ENCODE results near the gene PKHD1. TPM values are rescaled to one million over a fixed set of nuclear protein-coding genes. Genes with fewer than 3 reads are reported as not detected.
A peak's percentile ranks its signal among the peaks of the same experiment; 100 is the strongest.

Gene PKHD1
- total RNA-seq, 4 donors from 2014 or later: 0.53 to 0.83 (median 0.60) TPM

DNA sequence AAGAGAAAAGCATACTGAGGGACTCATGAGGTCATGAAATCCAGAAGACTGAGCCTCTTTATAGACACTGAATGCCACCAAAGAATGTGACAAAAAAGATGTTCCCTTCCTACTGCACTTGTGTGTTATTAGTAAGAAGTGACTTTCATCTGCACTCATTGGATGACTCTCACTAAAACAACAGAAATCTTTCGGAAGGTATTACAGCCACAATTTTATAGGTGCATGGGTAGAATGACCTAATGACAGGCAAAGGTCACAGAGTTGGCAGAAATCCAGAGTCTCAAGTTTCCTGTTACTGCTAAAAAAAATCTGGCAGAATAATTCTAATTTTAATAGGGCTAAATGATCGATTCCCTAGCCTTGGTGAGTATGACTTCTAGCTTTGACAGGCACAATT is 13.3 kb downstream of the PKHD1 start:
- Histone ChIP-seq H3K36me3 (no peaks in the 10 kb centered on the region), H3K4me3 (no peak overlapping the region), H3K4me1 (no peaks in the 10 kb centered on the region), H3K27ac (no peak overlapping the region), H3K27me3 (no peaks in the 10 kb centered on the region), H3K9me3 (no peaks in the 10 kb centered on the region)
- TF ChIP-seq POLR2A (IDR thresholded peaks at IDR 0.05): no peak
- TF ChIP-seq, protein P1, sequence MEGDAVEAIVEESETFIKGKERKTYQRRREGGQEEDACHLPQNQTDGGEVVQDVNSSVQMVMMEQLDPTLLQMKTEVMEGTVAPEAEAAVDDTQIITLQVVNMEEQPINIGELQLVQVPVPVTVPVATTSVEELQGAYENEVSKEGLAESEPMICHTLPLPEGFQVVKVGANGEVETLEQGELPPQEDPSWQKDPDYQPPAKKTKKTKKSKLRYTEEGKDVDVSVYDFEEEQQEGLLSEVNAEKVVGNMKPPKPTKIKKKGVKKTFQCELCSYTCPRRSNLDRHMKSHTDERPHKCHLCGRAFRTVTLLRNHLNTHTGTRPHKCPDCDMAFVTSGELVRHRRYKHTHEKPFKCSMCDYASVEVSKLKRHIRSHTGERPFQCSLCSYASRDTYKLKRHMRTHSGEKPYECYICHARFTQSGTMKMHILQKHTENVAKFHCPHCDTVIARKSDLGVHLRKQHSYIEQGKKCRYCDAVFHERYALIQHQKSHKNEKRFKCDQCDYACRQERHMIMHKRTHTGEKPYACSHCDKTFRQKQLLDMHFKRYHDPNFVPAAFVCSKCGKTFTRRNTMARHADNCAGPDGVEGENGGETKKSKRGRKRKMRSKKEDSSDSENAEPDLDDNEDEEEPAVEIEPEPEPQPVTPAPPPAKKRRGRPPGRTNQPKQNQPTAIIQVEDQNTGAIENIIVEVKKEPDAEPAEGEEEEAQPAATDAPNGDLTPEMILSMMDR (IDR thresholded peaks at IDR 0.05): no peak
- no peak for DNase-seq

DNA sequence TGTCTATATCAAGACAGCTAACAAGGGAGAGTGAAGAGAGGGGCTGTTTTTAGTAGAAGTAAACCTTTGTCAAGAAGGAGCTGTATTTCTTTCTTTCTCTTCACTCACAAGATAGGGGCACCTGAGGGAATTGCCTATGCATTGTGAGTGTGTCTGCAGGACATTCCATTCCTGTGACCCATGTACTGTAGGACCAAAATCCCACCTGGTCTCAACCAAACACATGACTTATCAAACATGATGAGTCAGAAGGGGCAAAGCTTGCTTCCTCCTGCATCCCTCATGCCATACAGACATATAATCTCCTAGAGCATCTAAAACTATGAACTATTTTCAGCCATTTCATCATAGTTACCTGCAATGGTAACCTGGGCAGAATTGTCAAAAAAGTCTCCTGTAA is 21.8 kb downstream of the PKHD1 start:
- TF ChIP-seq POLR2A (IDR thresholded peaks at IDR 0.05): no peak
- TF ChIP-seq, protein P1 (IDR thresholded peaks at IDR 0.05): no peak
- no peaks in the 10 kb centered on the region for H3K36me3 ChIP-seq
- no peak for DNase-seq

DNA sequence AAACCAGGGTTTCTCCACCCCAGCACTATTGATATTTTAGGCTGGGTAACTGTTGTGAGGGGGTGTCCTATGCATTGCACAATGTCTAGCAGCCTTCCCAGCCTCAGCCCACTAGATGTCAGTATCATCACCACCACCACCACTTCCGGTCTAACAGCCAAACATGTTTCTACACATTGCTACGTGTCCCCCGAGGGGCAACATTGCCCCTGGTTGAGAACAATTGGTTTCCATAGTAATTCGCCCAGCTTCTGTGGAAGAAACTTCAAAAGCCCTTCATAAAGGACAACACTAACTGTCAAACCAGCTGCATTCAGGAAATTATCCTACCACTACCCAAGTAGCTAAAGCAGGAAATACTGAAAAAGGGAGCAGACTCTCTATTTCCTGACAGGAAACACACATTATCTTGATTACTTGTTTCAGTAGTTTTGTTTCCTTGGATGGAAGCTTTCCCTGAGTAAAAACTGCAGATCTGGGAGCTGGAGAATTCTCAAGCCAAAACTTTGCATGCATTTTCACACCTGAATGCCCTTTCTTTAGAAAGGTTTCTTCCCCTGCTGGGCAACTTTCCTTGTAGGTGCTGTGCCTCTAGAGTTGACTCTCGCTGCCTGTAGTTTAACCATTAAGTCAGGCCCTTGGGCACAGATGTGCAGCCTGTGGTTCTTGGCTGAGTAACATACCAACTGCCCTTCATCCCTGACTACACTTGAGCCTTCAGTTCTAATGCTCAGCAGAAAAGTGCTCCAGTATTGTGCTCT is 23.6 kb downstream of the PKHD1 start:
- TF ChIP-seq, protein P1 (IDR thresholded peaks at IDR 0.05): peak in 5 of 6 experiments; percentile 24 to 66 (median 41)
- no peak for TF ChIP-seq POLR2A (IDR thresholded peaks at IDR 0.05)
- Histone ChIP-seq H3K4me3 (no peak overlapping the region), H3K27me3 (no peaks in the 10 kb centered on the region), H3K27ac (no peak overlapping the region), H3K9me3 (no peaks in the 10 kb centered on the region), H3K36me3 (no peaks in the 10 kb centered on the region), H3K4me1 (no peaks in the 10 kb centered on the region)
- DNase-seq: peak in 2 of 3 donors; percentile 52 to 73

More for the DNA sequence above, 21.8 kb downstream of the PKHD1 start:
- Histone ChIP-seq H3K9me3 (no peaks in the 10 kb centered on the region), H3K27ac (no peak overlapping the region), H3K4me3 (no peak overlapping the region), H3K4me1 (no peaks in the 10 kb centered on the region), H3K27me3 (no peaks in the 10 kb centered on the region)

DNA sequence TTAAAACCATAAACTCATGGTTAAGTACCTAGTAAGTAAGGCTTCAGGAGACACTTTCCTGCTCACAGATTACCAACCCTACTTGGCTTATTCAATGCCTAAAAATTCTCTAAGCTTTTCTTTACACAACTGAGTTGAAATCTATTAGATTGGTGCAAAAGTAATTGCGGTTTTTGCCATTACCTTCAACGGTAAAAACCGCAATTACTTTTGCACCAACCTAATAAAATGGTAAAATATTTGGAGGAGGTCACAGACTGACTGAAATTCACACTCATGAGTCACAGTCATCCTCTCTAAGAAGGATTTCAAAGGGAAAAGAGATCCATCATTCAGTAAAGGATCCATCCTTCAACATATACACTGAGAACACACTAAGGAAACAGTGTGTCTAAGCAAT is 25.9 kb downstream of the PKHD1 start:
- DNase-seq: no peak
- no peaks in the 10 kb centered on the region for H3K27me3 ChIP-seq
- no peak overlapping the region for H3K4me3 ChIP-seq
- no peaks in the 10 kb centered on the region for H3K9me3 ChIP-seq
- no peak overlapping the region for H3K27ac ChIP-seq
- H3K36me3 ChIP-seq: no peaks in the 10 kb centered on the region
- H3K4me1 ChIP-seq: no peaks in the 10 kb centered on the region
- no peak for TF ChIP-seq POLR2A (IDR thresholded peaks at IDR 0.05)
- TF ChIP-seq, protein P1 (IDR thresholded peaks at IDR 0.05): no peak

DNA sequence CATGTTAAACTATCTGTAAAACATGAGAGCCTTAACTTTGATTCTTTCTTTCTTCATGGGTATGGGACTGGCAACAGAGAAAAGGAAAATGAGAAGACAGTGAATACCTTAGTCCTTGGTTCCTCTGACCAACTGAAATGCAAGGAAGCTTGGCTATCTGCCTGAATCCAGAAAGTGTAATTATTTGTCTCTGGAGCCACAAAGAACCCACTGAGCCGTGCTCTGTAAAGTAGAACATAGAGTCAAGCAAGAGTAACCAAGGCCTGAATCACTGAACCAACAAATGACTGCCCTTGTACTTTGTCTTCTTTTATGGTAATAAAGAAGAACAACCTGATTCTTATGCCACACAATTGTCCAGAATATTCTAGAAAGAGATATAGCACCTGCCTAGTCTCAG is 27.6 kb downstream of the PKHD1 start:
- Histone ChIP-seq H3K4me1 (no peaks in the 10 kb centered on the region), H3K27ac (no peak overlapping the region), H3K27me3 (no peaks in the 10 kb centered on the region), H3K4me3 (no peak overlapping the region), H3K36me3 (no peaks in the 10 kb centered on the region), H3K9me3 (no peaks in the 10 kb centered on the region)
- DNase-seq: no peak
- TF ChIP-seq, protein P1 (IDR thresholded peaks at IDR 0.05): no peak
- no peak for TF ChIP-seq POLR2A (IDR thresholded peaks at IDR 0.05)
